Glutamatergic neuron (in vitro differentiated cells): ENCODE measurements around the gene NOS1AP. TPM values are rescaled to one million over a fixed set of nuclear protein-coding genes. Genes with fewer than 3 reads are reported as not detected.

Experiments
- DNase-seq: peaks from one replicate; pipeline ENCODE4 v3.0.0; 2022
- H3K27ac Mint-ChIP-seq: one replicate; pipeline ENCODE4 v1.8.0; 2020; ENCODE audit warnings: mild to moderate bottlenecking, mixed read lengths, inconsistent platforms; ENCODE audit not compliant: unreplicated experiment
- H3K27me3 Mint-ChIP-seq: one replicate; pipeline ENCODE4 v1.8.0; 2020; ENCODE audit warnings: mild to moderate bottlenecking, moderate library complexity, mixed read lengths, inconsistent platforms; ENCODE audit not compliant: unreplicated experiment
- H3K36me3 Mint-ChIP-seq: one replicate; pipeline ENCODE4 v1.8.0; 2020; ENCODE audit warnings: mild to moderate bottlenecking, mixed read lengths, inconsistent platforms; ENCODE audit not compliant: unreplicated experiment
- H3K4me1 Mint-ChIP-seq: one replicate; pipeline ENCODE4 v1.8.0; 2020; ENCODE audit warnings: mild to moderate bottlenecking, low read depth, mixed read lengths, inconsistent platforms; ENCODE audit not compliant: unreplicated experiment
- H3K4me3 Mint-ChIP-seq: one replicate; pipeline ENCODE4 v1.8.0; 2020; ENCODE audit warnings: mild to moderate bottlenecking, mixed read lengths, inconsistent platforms; ENCODE audit not compliant: unreplicated experiment
- H3K9me3 Mint-ChIP-seq: one replicate; pipeline ENCODE4 v1.8.0; 2020; ENCODE audit warnings: mild to moderate bottlenecking, moderate library complexity, mixed read lengths, inconsistent platforms; ENCODE audit not compliant: unreplicated experiment
- CTCF ChIP-seq: fragments of 200-600 bp; sonication (generic); IDR thresholded peaks from one replicate; pipeline ENCODE4 v1.5.0; 2021; ENCODE audit not compliant: partially characterized antibody, unreplicated experiment
- total RNA-seq: library from RNA; stranded (reverse); fragmentation: NEBNext Ultra II Directional; extraction: Animal tissue kit (Norgen Biotek cat#: 25700); gene quantifications from one replicate; pipeline ENCODE4 v1.2.1, GENCODE V29; 2021; ENCODE audit not compliant: unreplicated experiment

NOS1AP gene
- total RNA-seq, 1 donor from 2014 or later: 12.7 TPM

DNA sequence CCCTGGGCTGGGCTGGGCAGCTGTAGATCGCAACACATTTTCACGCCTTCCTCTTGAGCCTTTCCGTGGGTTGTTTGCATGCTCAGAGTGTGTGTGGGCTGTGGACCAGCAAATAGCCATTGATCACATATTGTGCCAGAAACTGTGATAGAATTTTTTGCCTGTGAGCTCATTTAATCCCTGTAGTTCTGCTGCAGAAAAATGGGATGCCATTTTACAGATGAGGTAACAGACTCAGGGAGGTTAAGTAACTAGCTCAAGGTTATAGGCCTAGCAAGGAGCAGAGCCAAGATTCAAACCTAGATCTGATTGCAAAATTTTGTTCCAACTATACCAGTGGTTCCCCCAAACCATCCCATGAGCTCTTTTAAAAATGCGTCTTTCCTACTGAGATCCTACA lies 296.7 kb downstream of the NOS1AP start:
- Mint-ChIP-seq H3K9me3 (no peaks in the 10 kb centered on the region), H3K27me3 (peaks cover 3% of the 10 kb centered on the region), H3K4me1 (peaks cover 7% of the 10 kb centered on the region), H3K36me3 (no peaks in the 10 kb centered on the region), H3K4me3 (no peak overlapping the region), H3K27ac (no peak overlapping the region)
- no peak for TF ChIP-seq CTCF
- no peak for DNase-seq

- Mint-ChIP-seq H3K27me3 (peaks cover under 1% of the 10 kb centered on the region), H3K4me3 (no peak overlapping the region), H3K36me3 (no peaks in the 10 kb centered on the region), H3K4me1 (peaks cover 7% of the 10 kb centered on the region), H3K9me3 (peaks cover 1% of the 10 kb centered on the region), H3K27ac (no peak overlapping the region)
- DNase-seq: no peak
- no peak for TF ChIP-seq CTCF
Measured at GRCh38 chr1:162366671-162367070, 297.2 kb downstream of the NOS1AP start.

GRCh38 chr1:162367073-162367472 lies 297.6 kb downstream of the NOS1AP start:
- H3K9me3 Mint-ChIP-seq: peaks cover 1% of the 10 kb centered on the region
- no peaks in the 10 kb centered on the region for H3K36me3 Mint-ChIP-seq
- H3K4me3 Mint-ChIP-seq: no peak overlapping the region
- DNase-seq: no peak
- no peaks in the 10 kb centered on the region for H3K27me3 Mint-ChIP-seq
- no peak for TF ChIP-seq CTCF
- peaks cover 7% of the 10 kb centered on the region for H3K4me1 Mint-ChIP-seq
- no peak overlapping the region for H3K27ac Mint-ChIP-seq

- H3K9me3 Mint-ChIP-seq: peaks cover 1% of the 10 kb centered on the region
- no peak overlapping the region for H3K4me3 Mint-ChIP-seq
- no peak overlapping the region for H3K27ac Mint-ChIP-seq
- H3K4me1 Mint-ChIP-seq: peaks cover 7% of the 10 kb centered on the region
- no peak for DNase-seq
- TF ChIP-seq CTCF: no peak
- H3K27me3 Mint-ChIP-seq: no peaks in the 10 kb centered on the region
- H3K36me3 Mint-ChIP-seq: no peaks in the 10 kb centered on the region
Measured at GRCh38 chr1:162367772-162368171, 298.3 kb downstream of the NOS1AP start.

DNA sequence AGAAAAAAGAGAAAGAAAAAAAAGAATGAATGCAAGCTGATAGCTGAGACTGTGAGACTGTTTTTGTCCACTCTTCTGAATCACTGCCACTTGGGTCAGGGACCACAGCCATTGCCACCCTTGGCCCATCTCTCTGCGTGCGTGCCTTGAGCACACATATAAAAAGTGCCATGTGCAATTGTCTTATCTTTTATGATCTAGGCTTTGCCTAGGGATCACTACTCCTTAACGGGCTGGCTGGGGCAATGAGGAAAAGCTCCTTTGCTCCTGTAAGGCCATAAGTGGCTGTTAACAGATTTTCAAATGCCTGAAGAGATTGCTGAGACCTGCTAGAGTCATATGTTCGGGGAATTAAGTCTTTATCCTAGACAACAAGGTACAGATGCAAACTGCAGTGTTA lies 299.0 kb downstream of the NOS1AP start:
- Mint-ChIP-seq H3K36me3 (no peaks in the 10 kb centered on the region), H3K4me3 (no peak overlapping the region), H3K27me3 (no peaks in the 10 kb centered on the region), H3K4me1 (peaks cover 7% of the 10 kb centered on the region), H3K9me3 (peaks cover 1% of the 10 kb centered on the region), H3K27ac (no peak overlapping the region)
- no peak for TF ChIP-seq CTCF
- no peak for DNase-seq
